GM21390 (cell line): ENCODE measurements around the gene TRIM23.

Source experiments
- ATAC-seq: cut with Tn5 transposase; IDR thresholded peaks from one replicate; pipeline ENCODE4 v1.9.1; 2021; ENCODE audit not compliant: unreplicated experiment

The TRIM23 gene

DNA sequence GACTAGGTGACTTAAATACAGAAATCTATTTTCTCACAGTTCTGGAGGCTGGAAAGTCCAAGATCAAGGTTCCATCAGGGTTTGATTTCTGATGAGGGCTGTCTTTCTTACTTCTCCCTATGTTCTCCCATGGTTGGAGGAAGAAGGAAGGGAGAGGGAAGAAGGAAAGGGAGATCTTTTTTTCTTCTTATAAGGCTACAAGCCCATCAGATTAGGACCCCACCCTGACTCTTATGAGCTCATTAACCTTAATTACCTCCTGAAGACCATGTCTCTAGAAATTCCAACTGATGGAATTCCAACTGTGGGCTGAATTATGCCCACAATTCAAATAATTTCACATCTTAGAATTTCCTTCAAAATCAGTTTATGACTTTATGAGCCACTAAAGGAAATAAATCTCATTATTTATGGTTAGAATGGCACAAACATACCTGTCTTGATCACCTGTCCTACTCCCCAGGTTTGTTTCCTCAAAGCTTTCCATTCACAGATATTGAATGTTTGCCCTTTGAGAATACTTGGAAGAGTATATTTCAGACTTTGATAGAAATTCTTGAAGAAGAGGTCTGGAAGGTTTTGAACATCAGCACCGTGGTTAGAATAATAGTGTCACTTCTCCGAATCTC lies 53.4 kb downstream of the TRIM23 start:
- no peak for ATAC-seq

DNA sequence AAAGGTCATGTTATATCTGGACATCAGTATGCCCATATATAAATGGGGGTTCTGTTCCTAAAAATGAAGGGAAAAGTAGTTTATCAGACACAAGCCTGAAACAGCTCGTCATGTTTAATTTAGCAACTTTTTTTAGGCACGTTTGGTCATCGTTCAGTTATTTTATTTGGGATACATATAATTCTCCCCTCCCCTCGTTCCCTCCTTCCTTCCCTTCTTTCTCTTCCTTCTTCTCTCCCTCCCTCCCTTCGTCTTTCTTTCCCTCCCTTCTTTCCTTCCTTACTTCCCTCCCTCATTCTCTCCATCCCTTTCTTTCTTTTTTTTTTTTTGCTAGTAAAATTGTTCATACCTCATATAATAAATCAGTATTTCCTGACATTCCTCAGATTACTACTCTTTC lies 57.6 kb downstream of the TRIM23 start:
- ATAC-seq = no peak

DNA sequence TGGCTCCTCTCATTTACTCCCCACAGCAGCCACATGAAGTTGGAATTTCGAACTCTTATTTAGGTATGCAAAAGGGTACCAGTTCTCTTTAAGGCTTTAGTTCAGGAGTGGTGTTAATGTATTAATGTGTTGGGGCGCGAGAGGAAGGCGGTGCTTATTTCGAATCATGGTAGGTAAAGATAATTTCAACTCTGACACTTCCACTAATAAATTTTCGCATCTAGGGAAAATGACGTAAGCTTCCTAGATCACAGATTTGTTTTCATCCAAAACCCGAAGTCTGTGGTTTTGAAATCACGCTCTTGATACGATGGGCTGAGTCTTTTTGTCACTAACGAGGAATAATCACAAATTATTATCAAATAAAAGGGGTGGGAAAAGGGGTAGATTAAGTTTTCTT lies 60.4 kb downstream of the TRIM23 start:
- ATAC-seq = no peak

DNA sequence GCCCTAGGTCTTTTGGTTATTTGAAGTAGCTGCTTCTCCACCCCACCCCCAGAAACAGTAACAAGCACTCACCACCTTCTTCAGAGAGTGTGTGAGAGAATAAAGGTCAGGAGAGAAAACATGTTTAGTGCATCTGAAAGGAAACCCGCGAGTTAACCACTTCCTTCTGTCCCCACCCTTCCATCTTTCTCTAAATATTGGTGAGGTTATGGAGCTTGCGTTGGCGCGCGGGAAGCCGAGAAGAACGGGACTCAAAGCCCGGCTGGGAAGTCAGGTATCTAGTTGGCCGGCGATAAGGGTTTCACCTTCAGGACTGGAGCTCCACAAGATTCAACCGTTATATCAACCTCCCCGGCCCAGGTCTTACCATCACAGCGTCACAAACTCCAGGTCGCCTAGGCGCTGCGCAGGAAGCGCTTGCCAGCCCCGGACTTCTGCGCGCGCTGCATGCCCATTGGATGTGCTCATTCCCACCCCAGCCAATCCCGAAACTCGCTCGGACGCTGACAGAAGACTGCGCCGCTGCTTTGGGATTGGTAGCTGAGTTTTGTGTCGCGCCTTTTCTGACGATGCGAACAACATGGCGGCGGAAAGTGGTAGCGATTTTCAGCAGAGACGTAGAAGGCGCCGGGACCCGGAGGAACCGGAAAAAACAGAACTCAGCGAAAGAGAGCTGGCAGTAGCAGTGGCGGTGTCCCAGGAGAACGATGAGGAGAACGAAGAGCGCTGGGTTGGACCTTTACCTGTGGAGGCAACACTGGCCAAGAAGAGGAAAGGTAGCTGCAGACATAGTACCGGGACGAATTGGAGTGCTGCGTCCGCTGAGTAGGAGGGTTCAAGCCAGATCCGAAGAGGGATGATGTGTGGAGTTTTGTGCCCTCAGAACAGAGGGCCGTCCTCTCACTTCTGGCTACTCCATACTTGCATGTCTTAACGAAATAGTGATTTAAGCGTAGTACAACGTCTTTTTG lies 61.1 kb downstream of the TRIM23 start, which contains the start of the genes CENPK and PPWD1:
Gene CENPK, minus strand, starts transcription at position 438 of the 971 bp plus-strand sequence. CDS start 8,261 bp downstream, outside the sequence.
Gene PPWD1, plus strand, starts transcription at position 566 of the 971 bp plus-strand sequence. Its CDS starts 15 bp downstream, at position 581.
- peak; percentile 99 for ATAC-seq

DNA sequence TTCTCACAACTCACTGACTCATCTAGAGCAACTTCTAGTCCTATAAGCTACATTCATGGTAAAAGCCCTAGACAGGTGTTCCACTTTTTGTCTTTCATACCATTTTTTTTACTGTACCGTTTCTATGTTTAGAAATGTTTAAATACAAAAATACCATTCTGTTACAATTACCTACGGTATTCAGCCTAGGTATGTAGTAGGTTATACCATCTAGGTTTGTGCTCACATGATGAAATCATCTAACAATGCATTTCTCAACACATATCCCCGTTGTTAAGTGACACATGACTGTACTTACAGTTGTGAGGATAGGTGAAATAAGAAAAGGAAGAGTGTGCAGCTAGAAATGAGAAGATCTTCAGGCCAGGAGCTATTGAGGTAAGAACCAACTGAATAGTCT lies 67.4 kb downstream of the TRIM23 start:
- ATAC-seq = no peak

DNA sequence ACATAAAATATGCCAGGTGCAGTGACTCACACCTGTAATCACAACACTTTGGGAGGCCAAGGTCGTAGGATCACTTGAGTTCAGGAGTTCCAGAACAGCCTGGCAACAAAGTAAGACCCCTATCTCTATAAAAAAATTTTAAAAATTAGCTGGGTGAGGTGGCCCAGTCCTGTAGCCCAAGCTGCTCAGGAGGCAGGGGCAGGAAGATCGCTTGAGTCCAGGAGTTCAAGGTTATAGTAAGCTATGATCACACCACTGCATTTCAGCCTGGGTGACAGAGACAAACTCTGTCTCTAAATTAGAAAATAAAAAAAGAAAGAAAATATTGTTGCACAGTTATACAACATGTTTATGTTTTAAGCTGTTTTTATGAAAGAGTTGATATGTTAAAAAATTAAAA lies 68.0 kb downstream of the TRIM23 start:
- no peak for ATAC-seq

DNA sequence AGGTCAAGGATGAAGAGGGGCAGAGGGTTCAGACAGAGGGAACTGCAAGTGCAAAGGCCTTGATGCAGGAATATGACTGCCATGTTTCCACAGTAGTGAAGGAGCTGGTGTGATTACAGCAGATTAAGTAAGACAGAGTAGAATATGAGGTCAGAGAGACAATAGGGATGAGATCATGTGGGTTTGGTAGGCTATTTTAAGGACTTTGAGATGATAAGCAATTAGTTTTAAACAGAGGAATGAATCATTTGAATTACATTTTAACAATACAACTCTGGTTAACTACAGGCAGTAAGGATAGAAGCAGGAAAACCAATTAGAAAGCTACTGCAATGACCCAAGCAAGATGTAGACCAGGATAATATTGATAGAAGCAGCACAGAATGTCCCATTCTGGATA lies 68.8 kb downstream of the TRIM23 start:
- no peak for ATAC-seq

DNA sequence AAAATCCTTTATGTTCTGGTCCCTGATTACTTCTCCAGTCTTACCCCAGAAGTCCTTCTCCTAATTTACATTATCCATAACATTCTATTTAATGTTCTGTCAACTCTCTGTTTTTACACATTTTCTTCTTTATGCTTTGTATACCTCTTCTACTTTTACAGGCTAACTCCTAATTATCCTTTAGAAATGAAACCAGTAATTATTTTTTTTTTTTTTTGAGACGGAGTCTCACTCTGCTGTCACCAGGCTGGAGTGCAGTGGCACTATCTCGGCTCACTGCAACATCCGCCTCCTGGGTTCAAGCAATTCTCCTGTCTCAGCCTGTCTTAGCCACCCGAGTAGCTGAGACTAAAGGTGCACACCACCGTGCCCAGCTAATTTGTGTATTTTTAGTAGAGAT lies 70.2 kb downstream of the TRIM23 start:
- no peak for ATAC-seq

DNA sequence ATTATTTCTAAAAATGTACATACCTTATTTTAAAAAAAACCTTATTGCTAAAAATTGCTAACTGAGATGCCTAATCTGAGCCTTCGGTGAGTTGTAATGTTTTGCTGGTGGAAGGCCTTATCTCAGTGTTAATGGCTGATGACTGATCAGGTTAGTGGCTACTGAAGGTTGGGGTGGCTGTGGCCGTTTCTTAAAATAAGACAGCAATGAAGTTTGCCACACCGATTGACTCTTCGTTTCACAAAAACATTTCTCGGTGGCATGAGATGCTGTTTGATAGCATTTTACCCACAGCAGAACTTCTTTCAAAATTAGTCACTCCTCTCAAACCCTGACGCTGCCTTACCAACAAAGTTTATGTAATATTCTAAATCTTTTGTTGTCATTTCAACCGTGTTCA lies 75.9 kb downstream of the TRIM23 start:
- ATAC-seq = no peak

DNA sequence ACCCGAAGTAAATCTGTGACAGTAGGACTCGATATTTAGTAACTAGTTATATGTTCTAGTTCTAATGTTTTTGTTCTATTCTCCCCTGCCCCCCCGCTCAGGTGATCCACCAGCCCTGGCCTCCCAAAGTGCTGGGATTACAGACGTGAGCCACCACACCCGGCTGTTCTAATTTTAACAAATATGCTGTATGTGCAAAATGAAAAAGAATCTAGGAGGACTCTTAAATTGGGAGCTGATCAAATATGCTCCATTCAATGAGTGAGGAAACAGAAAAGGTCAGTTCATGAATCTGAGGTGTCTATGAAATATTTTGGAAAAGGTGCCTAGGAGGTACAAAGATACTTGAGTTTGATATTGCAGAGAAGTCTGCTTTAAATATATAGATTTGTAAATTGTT lies 78.0 kb downstream of the TRIM23 start:
- no peak for ATAC-seq

DNA sequence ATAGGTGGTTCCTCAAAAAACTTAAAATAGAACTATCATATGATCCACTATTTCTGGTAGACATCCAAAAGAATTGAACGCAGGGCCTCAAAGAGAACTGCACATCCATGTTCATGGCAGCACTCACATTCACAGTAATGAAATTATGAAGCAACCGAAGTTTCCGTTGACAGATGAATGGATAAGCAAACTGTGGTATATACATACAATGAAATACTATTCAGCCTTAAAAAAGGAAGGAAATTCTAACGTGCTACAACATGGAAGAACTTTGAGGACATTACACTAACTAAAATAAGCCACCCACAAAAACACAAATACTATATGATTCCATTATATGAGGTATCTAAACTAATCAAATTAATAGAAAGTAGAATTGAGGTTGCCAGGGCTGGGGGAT lies 79.7 kb downstream of the TRIM23 start:
- no peak for ATAC-seq

DNA sequence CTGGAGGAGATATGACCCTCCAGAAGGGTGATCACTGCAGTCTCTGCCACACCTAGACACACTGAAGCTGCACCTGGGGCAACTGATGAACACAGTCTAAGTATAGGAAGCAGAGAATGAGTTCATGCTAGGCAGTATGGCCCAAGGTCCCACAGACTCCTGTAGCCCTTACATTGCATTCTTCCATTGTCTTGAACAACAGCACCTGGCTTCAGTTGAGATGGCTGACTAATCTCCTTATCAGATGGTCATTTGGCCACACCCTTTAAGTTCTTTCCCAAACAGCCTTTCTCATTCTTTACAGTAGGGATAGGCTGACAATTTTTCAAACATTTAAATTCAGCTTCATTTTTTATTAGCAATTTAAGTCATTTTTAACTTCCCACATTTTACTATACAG lies 84.3 kb downstream of the TRIM23 start:
- no peak for ATAC-seq
